Activated naive CD4-positive, alpha-beta T cell treated with anti-CD3 and anti-CD28 coated beads for 36 hours (primary cell): ENCODE measurements around the gene SSX3. TPM values are rescaled to one million over a fixed set of nuclear protein-coding genes. Genes with fewer than 3 reads are reported as not detected.
"Not testable (repeated sequence)": the region's sequence is repeated elsewhere in the genome, so short reads cannot be mapped to it uniquely, and the experiment has no call there.

Source experiments
- CTCF ChIA-PET: fragments of 350-600 bp; sonication (Branson Sonifier 250); formaldehyde crosslinking; loops from one replicate; lab custom pipeline; 2021; ENCODE audit warnings: antibody characterized with exemption; lab: Charles Lee
- DNase-seq: peaks from one replicate; pipeline ENCODE4 v3.0.0-alpha.2; 2020
- H3K27ac Mint-ChIP-seq: one replicate; pipeline ENCODE4 v1.8.0; 2021; ENCODE audit warnings: mild to moderate bottlenecking, mixed read lengths
- H3K27me3 Mint-ChIP-seq: one replicate; pipeline ENCODE4 v1.8.0; 2021; ENCODE audit warnings: low read depth, mixed read lengths
- H3K36me3 Mint-ChIP-seq: one replicate; pipeline ENCODE4 v1.8.0; 2021; ENCODE audit warnings: low read depth, mixed read lengths
- H3K4me1 Mint-ChIP-seq: one replicate; pipeline ENCODE4 v1.8.0; 2021; ENCODE audit warnings: low read depth, mixed read lengths
- H3K4me3 Mint-ChIP-seq: one replicate; pipeline ENCODE4 v1.8.0; 2021; ENCODE audit warnings: mild to moderate bottlenecking, moderate library complexity, mixed read lengths
- H3K9me3 Mint-ChIP-seq: one replicate; pipeline ENCODE4 v1.8.0; 2021; ENCODE audit warnings: mixed read lengths
- intact Hi-C: fragments of 100-400 bp; cut with micrococcal nuclease; formaldehyde crosslinking; loops from one replicate; pipeline ENCODE4 v1.15.1; 2023
- total RNA-seq, 2 experiments: library from RNA; stranded (reverse); gene quantifications; one replicate each; pipeline ENCODE4 v1.2.3, GENCODE V29; 2021

SSX3 gene, protein sequence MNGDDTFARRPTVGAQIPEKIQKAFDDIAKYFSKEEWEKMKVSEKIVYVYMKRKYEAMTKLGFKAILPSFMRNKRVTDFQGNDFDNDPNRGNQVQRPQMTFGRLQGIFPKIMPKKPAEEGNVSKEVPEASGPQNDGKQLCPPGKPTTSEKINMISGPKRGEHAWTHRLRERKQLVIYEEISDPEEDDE
- not detected for total RNA-seq

DNA sequence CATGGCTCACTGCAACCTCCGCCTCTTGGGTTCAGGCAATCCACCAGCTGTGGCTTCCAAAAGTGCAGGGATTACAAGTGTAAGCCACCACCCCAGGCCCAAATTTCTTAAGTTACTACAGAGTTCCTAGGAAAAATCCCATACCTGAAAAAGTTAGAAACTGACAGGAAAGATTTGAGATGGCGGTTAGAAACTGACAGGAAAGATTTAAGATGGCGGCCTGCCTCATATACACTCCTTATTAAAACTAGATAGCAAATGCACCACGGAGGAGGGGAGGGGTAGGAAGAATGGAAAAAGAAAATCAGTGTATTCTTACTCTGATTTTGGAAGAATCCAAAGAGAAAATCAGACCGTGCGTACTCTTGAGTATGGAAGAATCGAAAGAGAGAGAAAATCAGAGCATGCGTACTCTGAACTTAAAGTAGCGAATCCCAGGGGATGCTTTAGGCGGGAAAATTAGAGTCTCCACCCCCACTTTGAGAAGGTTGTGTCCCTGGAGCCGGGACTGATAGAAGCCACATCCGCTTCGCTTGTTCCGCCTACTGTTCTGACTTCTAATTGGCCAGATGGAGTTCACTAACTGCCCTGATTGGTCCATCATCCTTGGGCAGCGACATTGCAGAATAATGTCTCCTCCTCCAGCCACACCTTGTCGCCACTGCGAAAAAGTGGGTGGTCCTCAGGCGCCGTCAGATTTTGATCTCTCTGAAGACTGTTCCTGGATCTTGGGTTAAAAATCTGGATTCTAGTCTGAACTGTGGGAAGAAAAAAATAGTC, at the start of gene SSX3:
SSX3 (minus strand) TSS at position 389 of the 780 bp plus-strand sequence. CDS start 1,454 bp downstream, outside the sequence.
- H3K27me3 Mint-ChIP-seq, CTCF ChIA-PET, H3K27ac Mint-ChIP-seq, DNase-seq, intact Hi-C loops, H3K9me3 Mint-ChIP-seq, H3K36me3 Mint-ChIP-seq, H3K4me3 Mint-ChIP-seq, H3K4me1 Mint-ChIP-seq: not testable (repeated sequence)

DNA sequence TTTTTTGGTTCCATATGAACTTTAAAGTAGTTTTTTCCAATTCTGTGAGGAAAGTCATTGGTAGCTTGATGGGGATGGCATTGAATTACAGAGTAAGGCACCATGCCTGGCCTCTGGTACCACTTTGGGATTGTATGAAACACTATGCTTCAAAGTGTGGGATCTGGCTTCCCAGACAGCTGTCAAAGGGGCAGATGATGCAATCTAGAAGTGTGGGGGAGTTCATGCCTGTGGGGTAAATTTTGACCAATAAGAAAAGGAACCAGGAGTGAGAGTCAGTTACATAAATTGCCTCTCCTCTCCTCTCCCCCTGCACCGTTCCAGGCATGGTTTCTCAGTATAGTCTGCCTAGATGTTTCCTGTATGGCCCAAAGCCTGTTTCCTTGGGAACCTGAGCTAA, 41.3 kb upstream of the SSX3 start:
- DNase-seq, H3K36me3 Mint-ChIP-seq, H3K9me3 Mint-ChIP-seq, CTCF ChIA-PET, H3K27me3 Mint-ChIP-seq, H3K4me3 Mint-ChIP-seq, H3K4me1 Mint-ChIP-seq, intact Hi-C loops, H3K27ac Mint-ChIP-seq: not testable (repeated sequence)

DNA sequence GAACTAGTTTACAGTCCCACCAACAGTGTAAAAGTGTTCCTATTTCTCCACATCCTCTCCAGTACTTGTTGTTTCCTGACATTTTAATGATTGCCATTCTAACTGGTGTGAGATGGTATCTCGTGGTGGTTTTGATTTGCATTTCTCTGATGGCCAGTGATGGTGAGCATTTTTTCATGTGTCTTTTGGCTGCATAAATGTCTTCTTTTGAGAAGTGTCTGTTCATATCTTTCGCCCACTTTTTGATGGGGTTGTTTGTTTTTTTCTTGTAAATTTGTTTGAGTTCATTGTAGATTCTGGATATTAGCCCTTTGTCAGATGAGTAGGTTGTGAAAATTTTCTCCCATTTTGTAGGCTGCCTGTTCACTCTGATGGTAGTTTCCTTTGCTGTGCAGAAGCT, 40.4 kb upstream of the SSX3 start:
- H3K36me3 Mint-ChIP-seq, DNase-seq, H3K27me3 Mint-ChIP-seq, H3K4me1 Mint-ChIP-seq, H3K27ac Mint-ChIP-seq, H3K9me3 Mint-ChIP-seq, H3K4me3 Mint-ChIP-seq, intact Hi-C loops, CTCF ChIA-PET: not testable (repeated sequence)

DNA sequence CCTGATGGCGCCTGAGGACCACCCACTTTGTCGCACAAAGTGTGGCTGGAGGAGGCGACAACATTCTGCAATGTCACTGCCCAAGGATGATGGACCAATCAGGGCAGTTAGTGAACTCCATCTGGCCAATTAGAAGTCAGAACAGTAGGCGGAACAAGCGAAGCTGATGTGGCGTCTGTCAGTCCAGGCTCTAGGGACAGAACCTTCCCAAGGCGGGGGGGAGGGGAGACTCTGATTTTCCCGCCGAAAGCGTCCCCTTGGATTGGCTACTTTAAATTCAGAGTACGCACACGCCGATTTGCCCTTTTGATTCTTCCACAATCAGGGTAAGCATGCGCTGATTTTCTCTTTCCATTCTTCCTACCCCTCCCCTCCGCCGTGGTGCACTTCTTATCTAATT, 26.7 kb upstream of the SSX3 start, which contains the start of gene SSX4:
SSX4 (plus strand) TSS at position 301 of the 400 bp plus-strand sequence. CDS start 515 bp downstream, outside the sequence.
- intact Hi-C loops, CTCF ChIA-PET, H3K27me3 Mint-ChIP-seq, H3K9me3 Mint-ChIP-seq, H3K4me3 Mint-ChIP-seq, H3K4me1 Mint-ChIP-seq, DNase-seq, H3K27ac Mint-ChIP-seq, H3K36me3 Mint-ChIP-seq: not testable (repeated sequence)

DNA sequence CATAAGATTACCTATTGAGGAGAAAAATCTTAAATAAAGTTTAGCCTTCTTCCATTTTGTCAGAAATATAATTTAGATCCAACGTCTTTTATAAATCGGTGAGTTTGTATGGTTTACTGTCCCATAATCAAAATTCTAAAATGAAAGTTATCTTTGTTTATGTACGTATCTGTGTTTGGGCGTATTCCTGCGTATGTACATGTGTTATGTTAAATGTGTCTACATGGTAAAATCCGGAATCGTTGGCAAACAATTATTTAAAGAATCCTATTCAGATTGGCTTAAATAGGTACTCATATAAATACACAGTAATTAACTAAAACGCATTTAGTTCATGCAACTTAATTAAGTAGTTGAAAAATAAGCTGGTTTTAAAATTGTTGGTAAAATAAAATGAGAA, 13.9 kb upstream of the SSX3 start:
- H3K36me3 Mint-ChIP-seq, H3K27me3 Mint-ChIP-seq, CTCF ChIA-PET, intact Hi-C loops, H3K9me3 Mint-ChIP-seq, H3K4me3 Mint-ChIP-seq, DNase-seq, H3K4me1 Mint-ChIP-seq, H3K27ac Mint-ChIP-seq: not testable (repeated sequence)

DNA sequence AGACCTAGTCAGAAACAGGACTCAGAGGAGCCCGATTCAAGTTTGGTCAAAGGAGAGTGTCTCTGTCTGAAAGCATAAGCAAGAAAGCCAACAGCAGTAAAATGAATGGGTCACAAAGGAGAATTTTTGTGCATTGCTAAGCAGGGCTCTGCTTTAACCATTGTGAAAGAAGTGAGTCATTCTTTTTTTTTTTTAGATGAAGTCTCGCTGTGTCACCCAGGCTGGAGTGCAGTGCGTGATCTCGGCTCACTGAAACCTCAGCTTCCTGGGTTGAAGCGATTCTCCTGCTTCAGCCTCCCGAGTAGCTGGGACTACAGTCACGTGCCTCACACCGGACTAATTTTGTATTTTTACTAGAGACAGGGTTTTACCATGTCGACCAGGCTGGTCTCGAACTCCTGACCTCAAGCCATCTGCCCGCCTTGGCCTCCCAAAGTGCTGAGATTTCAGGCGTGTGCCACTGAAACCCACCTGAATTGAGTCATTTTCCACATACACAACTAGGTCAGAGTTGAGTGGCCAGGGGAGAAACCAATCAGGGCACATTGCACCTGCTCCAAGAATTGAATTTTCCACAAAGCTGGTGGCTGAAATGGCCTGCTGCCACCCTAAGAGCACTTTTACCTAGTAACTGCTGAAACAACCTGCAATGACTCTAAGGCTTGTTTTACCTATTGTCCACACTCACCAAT, 11.4 kb upstream of the SSX3 start:
- DNase-seq, CTCF ChIA-PET, H3K27ac Mint-ChIP-seq, H3K36me3 Mint-ChIP-seq, H3K9me3 Mint-ChIP-seq, H3K4me3 Mint-ChIP-seq, H3K4me1 Mint-ChIP-seq, intact Hi-C loops, H3K27me3 Mint-ChIP-seq: not testable (repeated sequence)

DNA sequence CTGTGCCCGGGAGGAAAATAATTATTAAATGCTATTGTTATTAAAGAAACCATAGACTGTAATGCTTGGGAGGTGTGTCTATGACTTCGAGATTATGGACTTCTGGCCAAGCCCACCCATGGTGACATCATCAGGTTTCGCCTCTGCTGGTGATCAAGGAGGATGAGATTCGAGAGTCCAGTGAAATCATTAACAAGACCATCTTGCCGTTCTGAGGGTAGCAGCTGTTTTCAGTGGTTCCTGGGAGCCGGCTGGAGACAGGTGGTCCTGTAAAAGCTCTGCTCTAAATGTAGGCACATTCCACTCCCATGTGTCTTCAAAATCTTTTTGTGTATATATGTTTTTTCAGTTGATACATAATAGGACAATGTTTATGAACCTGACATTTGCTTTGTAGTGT, 2.8 kb upstream of the SSX3 start:
- H3K27ac Mint-ChIP-seq, H3K27me3 Mint-ChIP-seq, H3K9me3 Mint-ChIP-seq, intact Hi-C loops, H3K4me1 Mint-ChIP-seq, DNase-seq, H3K4me3 Mint-ChIP-seq, CTCF ChIA-PET, H3K36me3 Mint-ChIP-seq: not testable (repeated sequence)

DNA sequence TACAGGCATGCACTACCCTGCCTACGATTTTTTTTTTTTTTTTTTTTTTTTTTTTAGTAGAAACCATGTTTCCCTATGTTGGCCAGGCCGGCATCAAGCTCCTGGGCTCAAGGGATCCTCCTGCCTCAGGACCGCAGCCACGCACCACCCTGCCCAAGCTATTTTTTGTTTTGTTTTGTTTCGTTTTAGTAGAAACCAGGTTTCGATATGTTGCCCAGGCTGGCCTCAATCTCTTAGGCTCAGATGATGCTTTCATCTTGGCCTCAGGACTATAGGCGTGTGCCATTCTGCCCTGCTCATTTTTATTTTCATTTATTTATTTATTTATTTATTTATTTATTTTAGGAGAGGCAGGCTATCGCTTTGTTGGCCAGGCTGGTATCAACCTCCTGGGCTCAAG, 1.2 kb upstream of the SSX3 start:
- H3K27ac Mint-ChIP-seq: no peak overlapping the region
- no peaks in the 10 kb centered on the region for H3K4me1 Mint-ChIP-seq
- no peaks in the 10 kb centered on the region for H3K27me3 Mint-ChIP-seq

DNA sequence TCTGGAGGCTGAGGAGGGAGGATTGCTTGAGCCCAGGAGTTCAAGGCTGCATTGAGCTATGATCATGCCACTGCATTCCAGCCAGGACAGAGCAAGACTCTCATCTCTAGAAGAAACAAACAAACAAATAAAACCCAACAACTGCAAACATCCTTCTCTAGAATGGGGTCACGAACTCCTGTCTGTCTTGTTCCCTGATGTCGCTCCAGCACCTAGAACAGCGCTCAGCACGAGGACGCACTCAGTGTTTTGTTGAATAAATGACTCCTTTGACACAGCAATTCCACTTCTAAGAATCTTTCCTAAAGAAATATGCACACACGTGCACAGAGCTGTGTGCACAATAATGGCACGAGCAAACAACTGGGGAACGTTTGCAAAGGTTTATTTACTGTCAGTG, 10.4 kb downstream of the SSX3 start:
- H3K27me3 Mint-ChIP-seq, H3K4me3 Mint-ChIP-seq, intact Hi-C loops, H3K27ac Mint-ChIP-seq, H3K9me3 Mint-ChIP-seq, H3K36me3 Mint-ChIP-seq, DNase-seq, H3K4me1 Mint-ChIP-seq, CTCF ChIA-PET: not testable (repeated sequence)

More for the DNA sequence above, 1.2 kb upstream of the SSX3 start:
- Mint-ChIP-seq H3K9me3 (no peaks in the 10 kb centered on the region), H3K4me3 (no peak overlapping the region), H3K36me3 (no peaks in the 10 kb centered on the region)
- intact Hi-C loops: no loop called here
- DNase-seq: no peak
- CTCF ChIA-PET: no interaction called here

DNA sequence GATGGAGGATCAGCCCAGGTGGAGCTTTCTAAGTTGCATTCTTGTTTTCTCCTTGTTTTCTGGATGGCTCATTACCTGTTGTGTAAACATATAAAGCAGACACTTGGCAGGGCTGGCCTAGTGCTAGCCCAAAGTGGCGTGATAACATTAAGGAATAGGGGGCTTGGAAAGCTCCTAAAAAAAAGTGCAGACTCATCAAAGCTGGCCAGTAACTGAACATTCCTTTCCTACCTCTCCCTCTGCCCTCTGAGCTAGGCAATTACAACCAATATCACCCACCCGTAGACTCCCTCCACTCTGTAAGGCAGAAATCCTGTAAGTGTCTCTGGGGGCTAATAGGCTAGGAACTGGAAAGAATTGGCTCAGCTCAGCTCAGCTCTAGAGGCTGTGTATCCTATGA, 42.5 kb downstream of the SSX3 start:
- H3K4me3 Mint-ChIP-seq, CTCF ChIA-PET, intact Hi-C loops, H3K36me3 Mint-ChIP-seq, H3K27me3 Mint-ChIP-seq, H3K27ac Mint-ChIP-seq, DNase-seq, H3K9me3 Mint-ChIP-seq, H3K4me1 Mint-ChIP-seq: not testable (repeated sequence)

DNA sequence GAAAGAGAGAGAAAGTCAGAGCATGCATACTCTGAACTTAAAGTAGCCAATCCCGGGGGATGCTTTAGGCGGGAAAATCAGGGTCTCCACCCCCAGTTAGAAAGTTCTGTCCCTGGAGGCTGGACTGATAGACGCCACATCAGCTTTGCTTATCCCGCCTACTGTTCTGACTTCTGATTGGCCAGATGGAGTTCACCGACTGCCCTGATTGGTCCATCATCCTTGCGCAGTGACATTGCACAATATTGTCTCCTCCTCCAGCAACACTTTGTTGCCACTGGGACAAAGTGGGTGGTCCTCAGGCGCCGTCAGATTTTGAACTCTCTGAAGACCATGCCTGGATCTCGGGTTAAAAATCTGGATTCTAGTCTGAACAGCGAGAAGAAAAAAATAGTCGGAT, 50.3 kb downstream of the SSX3 start:
- no peaks in the 10 kb centered on the region for H3K27me3 Mint-ChIP-seq

More for the DNA sequence above, 50.3 kb downstream of the SSX3 start:
- no peaks in the 10 kb centered on the region for H3K9me3 Mint-ChIP-seq
- CTCF ChIA-PET: no interaction called here
- DNase-seq: no peak
- H3K4me3 Mint-ChIP-seq: no peak overlapping the region
- H3K27ac Mint-ChIP-seq: no peak overlapping the region
- H3K4me1 Mint-ChIP-seq: no peaks in the 10 kb centered on the region
- intact Hi-C loops: no loop called here
- H3K36me3 Mint-ChIP-seq: no peaks in the 10 kb centered on the region
